Astrocyte (in vitro differentiated cells and primary cell): Measurements from ENCODE around the gene CXCR4.

Source experiments
- CTCF ChIP-seq: IDR thresholded peaks from 2 replicates; pipeline ENCODE4 v1.5.1; 2011; ENCODE audit warnings: low read depth, mild to moderate bottlenecking, inconsistent platforms, low read length, moderate library complexity; ENCODE audit not compliant: insufficient read depth
- EZH2 ChIP-seq: IDR thresholded peaks from 2 replicates; pipeline ENCODE4 v1.6.1; 2012; ENCODE audit warnings: mild to moderate bottlenecking, low read length, inconsistent platforms; ENCODE audit not compliant: insufficient read depth

- no peak for TF ChIP-seq CTCF
- no peak for TF ChIP-seq EZH2
These were observed 50.5 kb downstream of the CXCR4 start for GRCh38 chr2:136067459-136067858.
